Kidney tubule cell (primary cell): ENCODE measurements around the gene CNFN.
A peak's percentile ranks its signal among the peaks of the same experiment; 100 is the strongest.

ENCODE experiments used
- DNase-seq: peaks from one replicate; pipeline ENCODE4 v3.0.0-alpha.2; 2018; ENCODE audit warnings: low spot score

Gene CNFN, protein sequence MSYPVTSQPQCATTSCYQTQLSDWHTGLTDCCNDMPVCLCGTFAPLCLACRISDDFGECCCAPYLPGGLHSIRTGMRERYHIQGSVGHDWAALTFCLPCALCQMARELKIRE

DNA sequence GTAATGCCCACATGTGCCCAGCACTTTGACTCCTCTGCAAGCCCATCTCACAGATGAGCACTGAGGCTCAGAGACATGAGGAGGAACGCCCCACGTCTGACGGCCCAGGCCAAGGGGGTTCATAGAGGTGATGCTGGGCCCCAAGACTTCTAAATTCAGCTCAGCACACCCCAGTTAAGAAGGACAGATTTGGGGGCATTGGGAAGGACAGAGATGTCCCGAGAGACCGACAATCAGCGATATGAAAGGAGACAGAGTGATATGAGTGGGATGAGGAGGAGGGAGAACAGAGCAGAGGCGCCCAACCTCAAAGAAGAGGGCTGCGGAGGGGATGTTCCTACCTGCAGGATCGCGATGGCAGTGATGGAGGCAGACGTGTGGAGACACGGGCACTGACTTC lies at the start of gene CNFN:
TSS of gene CNFN (minus strand) at position 399 of the 400 bp plus-strand sequence. CDS start 1,260 bp downstream, outside the sequence.
- DNase-seq = no peak

DNA sequence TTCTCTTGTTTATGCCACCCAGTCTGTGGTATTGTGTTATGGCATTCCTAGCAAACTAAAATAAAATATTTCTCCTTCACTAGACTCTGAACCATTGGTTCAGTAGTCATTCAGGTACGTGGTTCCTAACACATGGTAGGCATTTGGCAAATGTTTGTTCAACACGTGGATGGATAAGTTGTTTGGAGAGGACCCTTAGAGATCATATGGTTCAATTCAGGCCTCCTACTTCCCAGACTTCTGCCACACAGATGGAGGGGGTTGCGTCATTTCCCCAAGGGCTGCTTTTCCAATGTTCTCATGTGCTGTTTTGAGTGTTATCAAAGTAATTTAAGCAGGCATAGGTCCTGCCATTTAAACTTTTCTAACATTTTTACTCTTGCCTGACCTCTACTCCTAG lies 45.9 kb upstream of the CNFN start:
- DNase-seq = no peak

DNA sequence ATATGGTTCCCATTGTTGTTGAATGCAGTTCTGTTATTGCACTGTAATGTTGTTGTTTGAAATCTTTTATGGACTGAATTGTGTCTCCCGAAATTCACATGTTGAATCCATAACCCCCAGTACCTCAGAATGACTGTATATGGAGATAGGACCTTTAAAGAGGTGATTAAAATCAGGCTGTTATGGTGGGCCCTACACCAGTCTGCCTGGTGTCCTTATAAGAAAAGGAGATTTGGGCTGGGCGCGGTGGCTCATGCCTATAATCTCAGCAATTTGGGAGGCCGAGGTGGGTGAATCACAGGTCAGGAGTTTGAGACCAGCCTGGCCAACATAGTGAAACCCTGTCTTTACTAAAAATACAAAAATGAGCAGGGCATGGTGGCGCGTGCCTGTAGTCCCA lies 45.2 kb upstream of the CNFN start:
- no peak for DNase-seq

DNA sequence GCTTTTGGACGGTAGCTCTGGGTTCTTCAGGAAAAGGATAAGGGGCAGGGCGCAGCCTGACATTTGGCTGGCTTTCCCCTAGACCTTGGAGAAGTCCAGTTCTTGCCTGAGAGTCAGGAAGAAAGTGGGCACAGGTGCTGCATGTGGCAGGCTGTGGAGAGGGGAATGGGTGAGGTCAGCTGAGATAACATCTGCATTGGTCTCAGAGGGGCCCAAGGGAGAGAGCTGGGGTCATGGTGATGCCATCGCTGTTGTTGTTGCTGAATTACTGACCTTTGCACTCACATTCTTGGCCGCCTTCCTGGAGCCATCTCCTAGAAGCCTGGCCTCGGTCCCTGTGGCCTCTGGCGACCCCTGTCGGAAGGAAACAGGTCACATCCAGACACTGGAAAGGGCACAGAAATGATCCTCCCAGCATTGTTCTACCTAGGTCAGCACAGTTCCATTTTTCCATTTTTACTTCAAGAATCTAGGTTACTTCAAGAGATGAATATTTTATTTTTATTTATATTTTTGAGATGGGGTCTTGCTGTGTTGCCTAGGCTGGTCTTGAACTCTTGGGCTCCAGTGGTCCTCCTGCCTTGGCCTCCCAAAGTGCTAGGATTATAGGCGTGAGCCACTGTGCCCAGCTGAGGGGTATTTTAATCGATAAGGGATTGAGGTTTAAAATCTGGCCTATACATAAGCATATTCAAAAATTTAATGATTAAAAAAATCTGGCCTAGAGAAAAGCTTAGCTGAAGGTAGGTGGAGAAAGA lies 43.6 kb upstream of the CNFN start:
- peak; percentile 66 for DNase-seq

DNA sequence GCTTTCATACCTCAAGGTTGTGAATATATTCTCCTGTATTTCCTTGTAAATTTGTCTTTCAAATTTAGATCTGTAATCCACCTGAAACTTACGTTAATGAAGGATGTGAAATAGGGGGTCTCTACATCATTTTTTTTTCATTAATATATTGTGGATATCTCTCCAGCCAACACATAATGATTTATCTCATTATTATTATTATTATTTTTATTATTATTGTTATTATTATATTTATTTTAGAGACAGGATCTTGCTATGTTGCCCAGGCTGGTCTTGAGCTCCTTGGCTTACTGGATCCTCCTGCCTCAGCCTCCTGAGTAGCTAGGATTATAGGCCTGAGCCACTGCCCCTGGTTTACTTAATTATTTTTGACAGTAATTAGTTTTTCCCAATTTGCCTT lies 41.4 kb upstream of the CNFN start:
- DNase-seq = no peak

DNA sequence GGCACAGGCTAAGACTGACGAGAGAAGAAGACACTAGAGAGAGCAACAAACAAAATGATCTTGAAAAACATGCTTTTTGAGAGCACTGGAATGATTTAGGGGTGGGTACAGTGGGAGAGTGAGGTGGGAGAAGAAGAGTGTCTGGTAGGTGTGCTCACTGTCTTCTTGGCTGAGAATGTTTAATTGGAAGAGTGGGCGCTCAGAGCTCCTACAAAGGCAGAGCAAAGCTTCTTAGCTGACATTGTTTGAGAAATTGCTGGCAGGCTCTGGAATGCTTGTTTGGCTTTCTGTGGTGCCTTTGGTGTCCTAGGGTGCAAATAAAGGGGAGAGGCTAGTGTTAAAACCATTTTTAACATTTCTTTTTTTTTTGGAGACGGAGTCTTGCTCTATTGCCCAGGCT lies 38.6 kb upstream of the CNFN start:
- DNase-seq = no peak

DNA sequence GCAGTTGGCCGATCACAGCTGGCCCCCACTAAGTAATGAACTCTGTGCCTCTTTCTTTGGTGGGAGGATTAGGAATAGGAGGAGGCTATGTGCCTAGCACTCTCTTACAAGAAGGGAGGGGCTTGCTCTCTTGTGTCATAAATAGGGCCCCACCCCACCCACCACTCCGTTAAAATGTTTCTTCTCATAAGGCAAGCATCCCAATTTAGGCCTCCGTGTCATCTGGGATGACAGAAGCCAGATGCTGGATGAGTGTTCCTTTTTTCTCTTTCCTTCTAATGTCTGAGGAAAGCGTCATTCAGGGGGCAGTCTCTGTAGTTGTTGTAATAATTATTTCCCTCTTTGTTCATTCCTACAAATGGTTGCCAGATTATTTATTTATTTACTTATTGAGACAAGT lies 37.2 kb upstream of the CNFN start, which contains the start of gene LIPE:
TSS of gene LIPE (minus strand) at position 76 of the 400 bp plus-strand sequence. CDS start 239 bp downstream, outside the sequence.
- no peak for DNase-seq

DNA sequence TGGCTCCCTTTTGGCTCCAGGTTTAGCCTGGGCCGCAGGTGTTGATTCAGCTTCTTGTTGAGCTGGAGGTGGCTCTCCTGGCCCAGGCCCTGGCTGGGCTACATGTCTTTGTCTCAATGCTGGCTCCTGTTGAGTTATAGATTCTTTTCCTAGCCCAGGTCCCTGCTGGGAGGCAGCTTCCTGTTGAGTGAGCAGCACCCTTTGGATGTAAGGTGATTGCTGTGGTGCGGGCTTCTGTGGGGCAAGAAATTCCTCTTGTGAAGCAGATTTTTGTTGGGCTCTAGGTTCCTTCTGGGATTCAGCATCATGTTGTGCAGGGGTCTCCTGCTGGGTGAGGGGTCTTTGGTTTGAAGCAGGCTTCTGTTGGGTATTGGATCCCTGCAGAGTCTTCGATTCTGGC lies 36.5 kb upstream of the CNFN start:
- no peak for DNase-seq

DNA sequence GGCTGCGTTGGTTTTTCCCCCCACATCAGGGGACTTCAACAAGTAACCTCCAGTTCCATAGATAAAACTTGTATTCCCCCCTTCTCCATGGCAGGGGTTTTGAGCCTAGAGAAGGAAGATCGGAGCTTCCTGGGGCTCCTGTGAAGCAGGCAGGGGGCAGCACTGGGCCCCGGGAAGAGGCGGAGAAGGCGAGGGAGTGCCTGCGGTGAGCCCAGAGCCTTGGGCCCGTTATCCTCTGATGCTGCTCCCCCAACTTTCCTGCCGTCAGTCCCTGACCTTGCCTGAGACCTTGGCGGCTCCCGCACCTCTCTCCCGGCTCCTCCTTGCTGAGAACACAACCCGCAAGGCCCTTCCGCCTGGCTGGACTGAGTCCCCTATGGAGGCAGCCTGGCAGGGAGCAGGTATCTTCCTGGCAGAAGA lies 34.6 kb upstream of the CNFN start:
- DNase-seq = no peak

DNA sequence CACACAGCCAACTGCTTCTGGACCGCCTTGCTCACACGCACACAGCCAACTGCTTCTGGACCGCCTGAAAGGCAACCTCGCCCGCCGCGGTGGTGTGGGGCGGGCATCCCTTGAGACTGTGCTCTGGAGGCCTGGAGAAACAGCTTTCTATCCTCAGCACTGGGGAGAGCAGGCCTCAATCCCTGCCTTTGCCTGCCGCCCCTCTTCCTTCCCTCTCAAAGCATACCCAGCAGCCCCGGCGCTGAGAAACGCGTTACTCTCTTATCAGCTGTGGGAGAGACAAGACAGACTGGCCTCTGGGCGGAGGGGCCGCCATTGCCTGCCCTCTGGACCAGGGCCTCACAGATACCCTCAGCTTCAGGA lies 34.2 kb upstream of the CNFN start:
- DNase-seq = no peak

DNA sequence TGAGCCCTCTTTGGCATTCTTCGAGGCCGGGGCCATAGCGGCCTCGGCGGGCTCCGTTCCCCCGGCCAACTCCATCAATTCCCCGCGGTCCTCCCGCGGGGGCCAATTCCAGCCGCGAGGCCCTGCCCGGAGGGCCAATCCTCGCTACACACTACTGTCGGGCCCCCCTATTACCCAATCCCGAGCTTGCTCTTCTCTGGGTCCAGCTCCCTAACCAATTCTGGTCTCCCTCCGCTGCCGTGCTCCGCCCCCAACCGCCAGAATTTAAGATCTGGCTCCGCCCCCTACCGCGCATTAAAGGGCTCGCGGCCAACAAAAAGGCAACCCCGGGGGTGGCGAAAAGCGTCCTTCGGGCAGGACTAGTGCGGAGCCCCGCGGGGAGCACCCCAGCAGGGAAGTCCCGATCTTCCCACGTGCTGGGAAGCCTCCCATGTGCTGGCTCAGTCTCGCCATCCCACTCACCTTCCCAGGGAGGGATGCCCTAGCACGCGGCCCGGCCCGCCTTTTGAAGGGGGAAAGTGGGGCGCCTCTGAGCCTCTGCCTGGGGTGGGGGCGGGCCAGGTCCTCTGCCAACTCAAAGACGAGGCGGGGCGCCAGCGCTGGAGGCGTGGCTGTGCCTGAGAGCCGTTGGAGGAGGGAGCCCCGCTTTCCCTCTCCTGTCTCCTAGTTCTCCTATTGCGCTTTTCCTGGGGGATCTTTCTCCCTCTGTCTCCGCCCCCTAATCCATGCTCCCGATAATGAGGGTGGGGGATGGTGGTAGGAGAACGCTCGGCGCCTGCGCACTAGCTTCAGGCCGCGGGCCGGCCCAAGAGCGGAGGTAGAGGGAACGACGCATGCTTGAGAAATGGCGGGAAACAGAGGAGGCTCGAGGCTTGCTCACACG lies 33.6 kb upstream of the CNFN start:
- peak; percentile 90 for DNase-seq

DNA sequence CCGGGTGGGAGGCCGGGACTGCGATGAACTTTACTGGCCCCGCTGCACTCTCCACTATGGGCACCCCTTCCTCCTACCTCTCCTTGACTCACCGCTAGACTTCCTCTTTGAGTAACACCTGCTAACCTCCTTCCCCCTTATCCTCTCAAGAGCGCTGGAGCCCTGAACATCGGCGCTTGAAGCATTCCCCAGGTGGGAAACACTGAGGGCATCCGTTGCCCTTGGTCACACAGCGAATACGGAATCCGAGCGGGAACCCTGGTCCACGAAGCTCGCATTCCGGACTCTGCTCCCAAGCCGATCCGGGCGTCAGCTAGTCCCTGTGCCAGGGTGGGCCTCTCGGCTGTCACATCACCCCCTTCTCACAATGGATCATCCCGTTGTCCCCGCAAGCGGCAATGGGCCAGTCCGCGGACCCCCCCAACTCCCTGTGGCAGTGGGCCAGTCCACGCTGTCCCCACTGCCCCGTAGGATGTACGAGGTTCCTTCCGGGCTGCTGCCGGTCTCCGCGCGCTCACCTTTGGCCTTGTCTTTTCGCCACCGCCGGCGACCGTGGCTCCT lies 32.9 kb upstream of the CNFN start:
- peak; percentile 50 for DNase-seq

DNA sequence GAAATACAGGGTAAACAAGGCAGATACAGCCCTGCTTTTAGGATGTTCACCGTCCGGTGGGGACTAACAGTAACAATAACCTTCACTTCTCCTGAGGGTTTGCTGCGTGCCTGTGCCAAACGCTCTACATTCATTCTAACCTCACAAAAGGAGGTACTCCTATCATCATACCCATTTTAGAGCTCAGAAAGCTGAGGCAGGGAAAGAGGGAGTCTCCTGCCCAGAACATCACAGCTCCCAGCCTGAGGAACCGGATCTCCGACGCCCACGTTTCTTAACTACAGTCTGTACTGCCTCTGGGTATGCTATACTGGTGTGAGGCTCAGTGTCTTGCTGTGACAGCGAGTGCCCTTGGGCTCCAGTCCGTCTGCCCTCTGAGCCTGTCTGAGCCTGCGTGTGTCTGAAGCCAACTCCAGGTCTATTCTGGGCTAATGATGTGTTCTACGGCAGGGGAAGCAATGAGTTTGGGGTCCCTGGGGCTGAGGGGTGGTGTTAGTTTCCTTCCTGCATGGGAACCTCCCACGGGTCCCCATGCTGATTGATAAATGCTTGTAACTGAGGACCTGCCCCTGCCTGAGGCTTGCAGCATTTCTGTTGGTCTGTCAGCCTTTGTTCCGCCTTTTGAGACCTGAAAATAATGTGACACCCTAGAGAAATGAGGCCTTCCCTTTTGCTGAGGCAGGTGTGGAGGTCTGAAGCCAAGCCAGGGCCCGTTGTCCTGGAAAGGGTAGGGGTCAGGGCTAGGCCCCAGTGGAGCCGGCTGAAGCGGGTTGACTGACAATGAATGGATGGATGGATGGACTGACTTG lies 32.2 kb upstream of the CNFN start:
- DNase-seq = no peak

DNA sequence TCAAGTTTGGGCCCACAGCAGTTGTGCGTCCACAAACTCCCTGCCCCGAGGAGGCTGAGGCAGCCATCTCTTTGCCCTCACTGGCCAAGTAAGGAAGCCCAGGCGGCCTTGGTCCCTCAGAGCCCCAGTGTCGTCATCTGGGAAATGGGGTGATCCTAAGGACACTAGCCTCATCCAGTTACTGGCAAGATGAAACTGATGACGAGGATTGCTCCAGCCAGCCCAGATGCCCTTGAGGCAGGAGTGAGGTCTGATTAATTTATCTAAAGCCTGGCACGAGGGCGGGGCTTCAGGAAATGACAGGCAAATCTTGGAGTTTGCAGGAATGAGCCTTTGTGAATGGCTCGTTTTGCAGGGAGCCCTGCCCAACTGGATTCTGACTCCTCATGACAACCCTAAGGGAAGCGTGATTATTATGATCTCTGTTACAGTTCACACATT lies 31.5 kb upstream of the CNFN start:
- DNase-seq = peak; percentile 25

DNA sequence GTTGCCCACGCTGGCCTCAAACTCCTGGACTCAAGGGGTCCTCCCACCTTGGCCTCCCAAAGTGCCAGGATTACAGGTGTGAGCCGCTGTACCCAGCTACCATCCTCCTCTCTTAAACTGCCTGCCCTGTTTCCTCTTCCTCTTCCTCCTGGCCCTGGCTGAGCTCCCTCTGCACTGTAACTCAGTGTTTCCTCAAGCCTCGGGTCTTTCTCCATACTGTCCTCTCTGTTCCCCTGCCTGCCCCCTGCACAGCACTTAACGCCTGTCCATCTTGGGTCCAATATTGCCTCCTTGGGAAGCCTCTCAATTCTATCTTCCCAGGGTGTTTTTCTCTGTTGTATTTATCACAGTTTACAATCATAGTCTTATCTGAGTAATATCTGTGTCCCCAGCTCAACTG lies 31.0 kb upstream of the CNFN start:
- DNase-seq = no peak

DNA sequence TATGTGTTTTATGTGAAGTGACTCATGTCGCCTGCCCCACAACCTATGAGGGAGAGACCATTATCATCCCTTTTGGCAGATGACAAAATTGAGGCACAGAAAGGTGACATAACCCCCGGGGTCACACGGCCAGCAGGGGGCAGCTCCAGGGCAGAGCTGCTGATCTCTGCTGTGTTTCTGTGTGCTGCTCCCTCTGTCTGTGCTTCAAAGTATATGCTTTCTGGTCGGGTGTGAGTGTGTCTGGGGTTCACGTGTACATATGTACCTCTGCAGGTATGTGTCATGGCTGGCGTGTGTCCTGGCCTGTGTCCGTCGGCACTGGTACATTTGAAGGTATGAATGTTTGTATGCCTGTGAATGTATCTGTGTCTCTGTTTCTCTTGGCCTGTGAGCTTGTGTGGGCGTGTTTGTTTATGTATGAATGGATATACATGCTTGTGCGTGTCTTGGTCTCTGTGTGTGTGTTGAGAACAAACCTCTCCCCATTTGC lies 30.0 kb upstream of the CNFN start:
- DNase-seq = peak; percentile 59

DNA sequence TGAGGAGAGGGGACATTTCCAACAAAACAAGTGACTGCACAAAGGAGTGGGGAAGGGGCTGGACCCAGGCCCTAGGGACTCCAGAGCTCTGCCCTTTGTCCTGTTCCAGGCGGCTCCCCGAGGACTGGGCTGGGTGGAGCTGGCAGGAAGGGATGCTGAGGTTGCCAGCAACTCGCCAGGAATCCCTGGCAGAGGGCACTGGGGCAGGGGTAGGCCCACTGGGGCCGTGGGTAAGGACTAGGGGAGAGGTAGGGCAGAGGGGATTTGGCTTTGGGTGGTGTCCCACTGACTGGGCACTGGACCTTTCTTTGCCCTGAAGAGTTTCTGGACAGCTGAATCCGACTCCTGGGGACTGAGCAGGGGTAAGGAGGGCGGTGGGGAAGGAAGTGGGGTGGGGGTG lies 29.2 kb upstream of the CNFN start:
- DNase-seq = no peak

DNA sequence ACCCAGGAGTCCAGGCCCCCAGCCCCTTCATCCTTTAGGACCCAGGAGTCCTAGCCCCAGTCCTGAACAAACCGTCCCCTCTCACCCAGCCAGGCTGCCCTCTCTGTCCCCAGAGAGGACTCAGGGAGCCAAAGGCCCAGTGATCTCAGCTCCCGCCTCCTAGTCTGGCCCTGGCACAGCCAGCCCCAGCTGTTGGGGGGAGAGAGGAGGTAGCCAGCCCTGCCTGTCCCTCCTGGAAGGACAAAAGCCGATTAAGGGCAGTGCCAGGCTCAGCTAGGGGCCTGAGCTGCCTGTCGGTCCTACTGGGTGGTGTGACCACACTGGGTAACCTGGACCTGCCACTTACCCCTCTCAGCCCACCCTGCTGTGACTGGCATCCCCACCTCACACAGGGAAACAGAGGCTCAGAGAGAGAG lies 22.6 kb upstream of the CNFN start:
- no peak for DNase-seq

DNA sequence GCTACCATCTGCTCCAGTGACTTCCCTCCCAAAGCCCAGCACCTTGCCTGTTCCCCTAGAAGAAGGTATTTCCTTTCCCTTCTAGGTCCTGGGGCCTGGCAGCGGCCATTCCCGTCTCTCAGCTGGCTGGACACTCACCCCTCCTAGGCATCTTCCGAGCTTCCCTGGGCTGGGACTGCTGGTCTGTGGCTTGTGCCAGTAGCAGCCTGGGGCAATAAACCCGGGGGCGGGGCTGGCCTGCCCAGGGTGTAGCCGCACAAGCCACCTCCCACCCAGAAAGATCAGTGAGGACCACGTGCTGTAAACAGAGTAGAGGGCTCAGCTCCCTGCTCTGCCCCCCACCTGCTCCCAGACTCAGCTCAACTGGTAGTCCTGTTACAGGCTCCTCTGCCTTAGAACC lies 22.1 kb upstream of the CNFN start:
- DNase-seq = peak; percentile 10

DNA sequence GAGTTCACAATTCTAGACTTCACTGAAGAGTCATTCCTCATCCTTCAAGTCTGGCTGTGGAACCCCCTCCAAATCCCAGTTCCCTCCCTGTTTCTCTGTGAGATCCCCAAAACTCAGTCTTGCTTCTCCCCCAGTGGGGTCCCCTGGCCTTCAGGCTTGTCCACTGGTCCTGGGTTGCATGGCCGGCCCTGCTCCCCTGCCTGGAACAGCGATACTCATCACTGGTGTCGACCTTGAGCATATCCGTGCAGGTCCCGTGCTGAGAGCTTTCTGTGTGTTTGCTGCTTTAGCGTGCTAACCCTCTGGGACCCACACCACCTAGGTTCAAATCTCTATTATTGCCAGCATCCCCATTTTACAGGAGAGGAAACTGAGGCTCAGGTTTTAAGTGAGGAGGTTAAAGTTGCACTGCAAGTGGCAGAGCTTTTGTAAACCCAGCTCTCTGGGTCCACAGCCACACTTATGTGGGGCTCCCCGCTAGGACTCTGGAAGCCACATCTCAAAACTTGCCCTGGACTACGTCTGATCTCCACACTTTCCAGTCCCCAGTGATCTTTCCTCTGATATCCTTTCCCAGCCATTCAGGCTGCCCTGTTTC lies 21.6 kb upstream of the CNFN start:
- no peak for DNase-seq

DNA sequence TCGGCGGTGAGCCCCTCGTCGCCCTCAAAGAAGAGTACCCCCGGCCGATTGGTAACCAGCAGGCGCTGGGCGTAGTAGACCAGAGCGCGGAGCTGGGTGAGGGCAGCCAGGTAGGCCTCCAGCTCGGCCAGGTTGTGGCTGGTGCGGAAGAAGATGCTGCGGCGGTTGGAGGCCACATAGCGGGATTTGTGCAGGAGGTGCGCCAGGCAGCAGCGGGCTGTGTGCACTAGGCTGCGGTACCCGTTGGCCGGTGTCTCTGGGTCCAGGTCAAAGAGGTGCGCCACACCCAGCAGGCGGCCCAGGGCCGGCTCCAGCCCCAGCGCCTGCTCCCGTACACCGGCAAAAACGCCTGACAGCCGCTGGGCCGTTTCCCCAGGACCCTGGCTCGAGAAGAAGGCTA lies 20.3 kb upstream of the CNFN start:
- no peak for DNase-seq
